HG02642 (cell line): ENCODE measurements around the gene USP17L20.
"Not testable (repeated sequence)": the region's sequence is repeated elsewhere in the genome, so short reads cannot be mapped to it uniquely, and the experiment has no call there.

Experiments
- ATAC-seq: cut with Tn5 transposase; IDR thresholded peaks from one replicate; pipeline ENCODE4 v1.9.1; 2021; ENCODE audit warnings: mild to moderate bottlenecking; ENCODE audit not compliant: unreplicated experiment, poor library complexity

The USP17L20 gene, protein sequence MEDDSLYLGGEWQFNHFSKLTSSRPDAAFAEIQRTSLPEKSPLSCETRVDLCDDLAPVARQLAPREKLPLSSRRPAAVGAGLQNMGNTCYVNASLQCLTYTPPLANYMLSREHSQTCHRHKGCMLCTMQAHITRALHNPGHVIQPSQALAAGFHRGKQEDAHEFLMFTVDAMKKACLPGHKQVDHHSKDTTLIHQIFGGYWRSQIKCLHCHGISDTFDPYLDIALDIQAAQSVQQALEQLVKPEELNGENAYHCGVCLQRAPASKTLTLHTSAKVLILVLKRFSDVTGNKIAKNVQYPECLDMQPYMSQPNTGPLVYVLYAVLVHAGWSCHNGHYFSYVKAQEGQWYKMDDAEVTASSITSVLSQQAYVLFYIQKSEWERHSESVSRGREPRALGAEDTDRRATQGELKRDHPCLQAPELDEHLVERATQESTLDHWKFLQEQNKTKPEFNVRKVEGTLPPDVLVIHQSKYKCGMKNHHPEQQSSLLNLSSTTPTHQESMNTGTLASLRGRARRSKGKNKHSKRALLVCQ

DNA sequence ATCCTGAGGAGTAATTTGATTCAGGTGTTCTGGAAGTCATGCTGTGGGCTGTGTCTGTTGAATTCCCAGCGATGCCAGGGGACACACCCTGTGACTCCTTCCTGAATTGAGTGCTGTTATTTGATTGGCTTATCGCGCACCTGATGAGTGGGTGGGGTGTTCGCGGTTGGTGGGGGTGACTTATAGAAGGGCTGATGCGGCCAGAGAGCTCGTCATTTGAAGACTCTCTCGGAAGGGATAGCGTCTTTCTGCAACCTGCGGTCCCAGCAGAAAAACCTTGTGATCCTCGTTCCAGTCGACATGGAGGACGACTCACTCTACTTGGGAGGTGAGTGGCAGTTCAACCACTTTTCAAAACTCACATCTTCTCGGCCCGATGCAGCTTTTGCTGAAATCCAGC is at the start of gene USP17L20:
TSS of gene USP17L20 (plus strand) at position 301 of the 400 bp plus-strand sequence. CDS start at position 301, 0 bp downstream.
- not testable (repeated sequence) for ATAC-seq

DNA sequence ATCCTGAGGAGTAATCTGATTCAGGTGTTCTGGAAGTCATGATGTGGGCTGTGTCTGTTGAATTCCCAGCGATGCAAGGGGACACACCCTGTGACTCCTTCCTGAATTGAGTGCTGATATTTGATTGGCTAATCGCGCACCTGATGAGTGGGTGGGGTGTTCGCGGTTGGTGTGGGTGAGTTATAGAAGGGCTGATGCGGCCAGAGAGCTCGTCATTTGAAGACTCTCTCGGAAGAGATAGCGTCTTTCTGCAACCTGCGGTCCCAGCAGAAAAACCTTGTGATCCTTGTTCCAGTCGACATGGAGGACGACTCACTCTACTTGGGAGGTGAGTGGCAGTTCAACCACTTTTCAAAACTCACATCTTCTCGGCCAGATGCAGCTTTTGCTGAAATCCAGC is 47.6 kb upstream of the USP17L20 start, which contains the start of gene USP17L10:
TSS of gene USP17L10 (plus strand) at position 301 of the 400 bp plus-strand sequence. CDS start at position 301, 0 bp downstream.
- not testable (repeated sequence) for ATAC-seq

DNA sequence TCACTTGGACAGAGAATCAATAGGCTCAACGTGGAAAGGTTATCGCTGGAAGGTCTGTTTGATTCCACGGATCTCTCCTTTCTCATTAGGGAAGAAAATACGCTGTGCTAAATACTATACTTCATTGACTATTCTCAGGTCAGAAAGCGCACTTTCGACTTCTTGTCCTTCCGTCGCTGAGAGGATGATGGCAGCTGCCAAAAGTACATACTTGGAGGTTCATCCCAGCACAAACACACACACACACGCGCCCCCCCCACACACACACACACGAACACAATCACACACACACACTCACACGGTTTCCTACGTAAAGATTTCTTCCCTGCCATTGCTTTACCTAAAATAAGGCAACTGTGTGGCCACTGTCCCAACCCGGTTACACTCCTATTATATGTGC is 43.2 kb upstream of the USP17L20 start:
- not testable (repeated sequence) for ATAC-seq

DNA sequence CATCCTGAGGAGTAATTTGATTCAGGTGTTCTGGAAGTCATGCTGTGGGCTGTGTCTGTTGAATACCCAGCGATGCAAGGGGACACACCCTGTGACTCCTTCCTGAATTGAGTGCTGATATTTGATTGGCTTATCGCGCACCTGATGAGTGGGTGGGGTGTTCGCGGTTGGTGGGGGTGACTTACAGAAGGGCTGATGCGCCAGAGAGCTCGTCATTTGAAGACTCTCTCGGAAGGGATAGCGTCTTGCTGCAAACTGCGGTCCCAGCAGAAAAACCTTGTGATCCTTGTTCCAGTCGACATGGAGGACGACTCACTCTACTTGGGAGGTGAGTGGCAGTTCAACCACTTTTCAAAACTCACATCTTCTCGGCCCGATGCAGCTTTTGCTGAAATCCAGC is 42.8 kb upstream of the USP17L20 start, which contains the start of gene USP17L11:
TSS of gene USP17L11 (plus strand) at position 301 of the 400 bp plus-strand sequence. CDS start at position 301, 0 bp downstream.
- ATAC-seq, result not testable (repeated sequence)

DNA sequence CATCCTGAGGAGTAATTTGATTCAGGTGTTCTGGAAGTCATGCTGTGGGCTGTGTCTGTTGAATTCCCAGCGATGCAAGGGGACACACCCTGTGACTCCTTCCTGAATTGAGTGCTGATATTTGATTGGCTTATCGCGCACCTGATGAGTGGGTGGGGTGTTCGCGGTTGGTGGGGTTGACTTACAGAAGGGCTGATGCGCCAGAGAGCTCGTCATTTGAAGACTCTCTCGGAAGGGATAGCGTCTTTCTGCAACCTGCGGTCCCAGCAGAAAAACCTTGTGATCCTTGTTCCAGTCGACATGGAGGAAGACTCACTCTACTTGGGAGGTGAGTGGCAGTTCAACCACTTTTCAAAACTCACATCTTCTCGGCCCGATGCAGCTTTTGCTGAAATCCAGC is 38.1 kb upstream of the USP17L20 start, which contains the start of gene USP17L12:
TSS of gene USP17L12 (plus strand) at position 301 of the 400 bp plus-strand sequence. CDS start at position 301, 0 bp downstream.
- ATAC-seq, result not testable (repeated sequence)

DNA sequence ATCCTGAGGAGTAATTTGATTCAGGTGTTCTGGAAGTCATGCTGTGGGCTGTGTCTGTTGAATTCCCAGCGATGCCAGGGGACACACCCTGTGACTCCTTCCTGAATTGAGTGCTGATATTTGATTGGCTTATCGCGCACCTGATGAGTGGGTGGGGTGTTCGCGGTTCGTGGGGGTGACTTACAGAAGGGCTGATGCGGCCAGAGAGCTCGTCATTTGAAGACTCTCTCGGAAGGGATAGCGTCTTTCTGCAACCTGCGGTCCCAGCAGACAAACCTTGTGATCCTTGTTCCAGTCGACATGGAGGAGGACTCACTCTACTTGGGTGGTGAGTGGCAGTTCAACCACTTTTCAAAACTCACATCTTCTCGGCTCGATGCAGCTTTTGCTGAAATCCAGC is 33.3 kb upstream of the USP17L20 start, which contains the start of gene USP17L13:
TSS of gene USP17L13 (plus strand) at position 301 of the 400 bp plus-strand sequence. CDS start at position 301, 0 bp downstream.
- not testable (repeated sequence) for ATAC-seq

DNA sequence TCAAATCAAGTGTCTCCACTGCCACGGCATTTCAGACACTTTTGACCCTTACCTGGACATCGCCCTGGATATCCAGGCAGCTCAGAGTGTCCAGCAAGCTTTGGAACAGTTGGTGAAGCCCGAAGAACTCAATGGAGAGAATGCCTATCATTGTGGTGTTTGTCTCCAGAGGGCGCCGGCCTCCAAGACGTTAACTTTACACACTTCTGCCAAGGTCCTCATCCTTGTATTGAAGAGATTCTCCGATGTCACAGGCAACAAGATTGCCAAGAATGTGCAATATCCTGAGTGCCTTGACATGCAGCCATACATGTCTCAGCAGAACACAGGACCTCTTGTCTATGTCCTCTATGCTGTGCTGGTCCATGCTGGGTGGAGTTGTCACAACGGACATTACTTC is 27.7 kb upstream of the USP17L20 start:
- not testable (repeated sequence) for ATAC-seq

DNA sequence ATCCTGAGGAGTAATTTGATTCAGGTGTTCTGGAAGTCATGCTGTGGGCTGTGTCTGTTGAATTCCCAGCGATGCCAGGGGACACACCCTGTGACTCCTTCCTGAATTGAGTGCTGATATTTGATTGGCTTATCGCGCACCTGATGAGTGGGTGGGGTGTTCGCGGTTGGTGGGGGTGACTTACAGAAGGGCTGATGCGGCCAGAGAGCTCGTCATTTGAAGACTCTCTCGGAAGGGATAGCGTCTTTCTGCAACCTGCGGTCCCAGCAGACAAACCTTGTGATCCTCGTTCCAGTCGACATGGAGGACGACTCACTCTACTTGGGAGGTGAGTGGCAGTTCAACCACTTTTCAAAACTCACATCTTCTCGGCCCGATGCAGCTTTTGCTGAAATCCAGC is 23.8 kb upstream of the USP17L20 start, which contains the start of gene USP17L15:
TSS of gene USP17L15 (plus strand) at position 301 of the 400 bp plus-strand sequence. CDS start at position 301, 0 bp downstream.
- ATAC-seq, result not testable (repeated sequence)

DNA sequence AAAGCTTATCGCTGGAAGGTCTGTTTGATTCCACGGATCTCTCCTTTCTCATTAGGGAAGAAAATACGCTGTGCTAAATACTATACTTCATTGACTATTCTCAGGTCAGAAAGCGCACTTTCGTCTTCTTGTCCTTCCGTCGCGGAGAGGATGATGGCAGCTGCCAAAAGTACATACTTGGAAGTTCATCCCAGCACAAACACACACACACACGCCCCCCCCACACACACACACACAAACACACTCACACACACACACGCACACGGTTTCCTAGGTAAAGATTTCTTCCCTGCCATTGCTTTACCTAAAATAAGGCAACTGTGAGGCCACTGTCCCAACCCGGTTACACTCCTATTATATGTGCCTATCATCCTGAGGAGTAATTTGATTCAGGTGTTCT is 19.5 kb upstream of the USP17L20 start:
- not testable (repeated sequence) for ATAC-seq

DNA sequence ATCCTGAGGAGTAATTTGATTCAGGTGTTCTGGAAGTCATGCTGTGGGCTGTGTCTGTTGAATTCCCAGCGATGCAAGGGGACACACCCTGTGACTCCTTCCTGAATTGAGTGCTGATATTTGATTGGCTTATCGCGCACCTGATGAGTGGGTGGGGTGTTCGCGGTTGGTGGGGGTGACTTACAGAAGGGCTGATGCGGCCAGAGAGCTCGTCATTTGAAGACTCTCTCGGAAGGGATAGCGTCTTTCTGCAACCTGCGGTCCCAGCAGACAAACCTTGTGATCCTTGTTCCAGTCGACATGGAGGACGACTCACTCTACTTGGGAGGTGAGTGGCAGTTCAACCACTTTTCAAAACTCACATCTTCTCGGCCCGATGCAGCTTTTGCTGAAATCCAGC is 14.3 kb upstream of the USP17L20 start, which contains the start of gene USP17L17:
TSS of gene USP17L17 (plus strand) at position 301 of the 400 bp plus-strand sequence. CDS start at position 301, 0 bp downstream.
- ATAC-seq, result not testable (repeated sequence)

DNA sequence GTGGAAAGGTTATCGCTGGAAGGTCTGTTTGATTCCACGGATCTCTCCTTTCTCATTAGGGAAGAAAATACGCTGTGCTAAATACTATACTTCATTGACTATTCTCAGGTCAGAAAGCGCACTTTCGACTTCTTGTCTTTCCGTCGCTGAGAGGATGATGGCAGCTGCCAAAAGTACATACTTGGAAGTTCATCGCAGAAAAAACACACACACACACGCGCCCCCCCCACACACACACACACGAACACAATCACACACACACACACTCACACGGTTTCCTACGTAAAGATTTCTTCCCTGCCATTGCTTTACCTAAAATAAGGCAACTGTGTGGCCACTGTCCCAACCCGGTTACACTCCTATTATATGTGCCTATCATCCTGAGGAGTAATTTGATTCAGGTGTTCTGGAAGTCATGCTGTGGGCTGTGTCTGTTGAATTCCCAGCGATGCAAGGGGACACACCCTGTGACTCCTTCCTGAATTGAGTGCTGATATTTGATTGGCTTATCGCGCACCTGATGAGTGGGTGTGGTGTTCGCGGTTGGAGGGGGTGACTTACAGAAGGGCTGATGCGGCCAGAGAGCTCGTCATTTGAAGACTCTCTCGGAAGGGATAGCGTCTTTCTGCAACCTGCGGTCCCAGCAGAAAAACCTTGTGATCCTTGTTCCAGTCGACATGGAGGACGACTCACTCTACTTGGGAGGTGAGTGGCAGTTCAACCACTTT is 9.8 kb upstream of the USP17L20 start, which contains the start of gene USP17L18:
TSS of gene USP17L18 (plus strand) at position 678 of the 728 bp plus-strand sequence. CDS start at position 678, 0 bp downstream.
- not testable (repeated sequence) for ATAC-seq

DNA sequence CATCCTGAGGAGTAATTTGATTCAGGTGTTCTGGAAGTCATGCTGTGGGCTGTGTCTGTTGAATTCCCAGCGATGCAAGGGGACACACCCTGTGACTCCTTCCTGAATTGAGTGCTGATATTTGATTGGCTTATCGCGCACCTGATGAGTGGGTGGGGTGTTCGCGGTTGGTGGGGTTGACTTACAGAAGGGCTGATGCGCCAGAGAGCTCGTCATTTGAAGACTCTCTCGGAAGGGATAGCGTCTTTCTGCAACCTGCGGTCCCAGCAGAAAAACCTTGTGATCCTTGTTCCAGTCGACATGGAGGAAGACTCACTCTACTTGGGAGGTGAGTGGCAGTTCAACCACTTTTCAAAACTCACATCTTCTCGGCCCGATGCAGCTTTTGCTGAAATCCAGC is 4.8 kb upstream of the USP17L20 start, which contains the start of gene USP17L19:
TSS of gene USP17L19 (plus strand) at position 301 of the 400 bp plus-strand sequence. CDS start at position 301, 0 bp downstream.
- ATAC-seq, result not testable (repeated sequence)

DNA sequence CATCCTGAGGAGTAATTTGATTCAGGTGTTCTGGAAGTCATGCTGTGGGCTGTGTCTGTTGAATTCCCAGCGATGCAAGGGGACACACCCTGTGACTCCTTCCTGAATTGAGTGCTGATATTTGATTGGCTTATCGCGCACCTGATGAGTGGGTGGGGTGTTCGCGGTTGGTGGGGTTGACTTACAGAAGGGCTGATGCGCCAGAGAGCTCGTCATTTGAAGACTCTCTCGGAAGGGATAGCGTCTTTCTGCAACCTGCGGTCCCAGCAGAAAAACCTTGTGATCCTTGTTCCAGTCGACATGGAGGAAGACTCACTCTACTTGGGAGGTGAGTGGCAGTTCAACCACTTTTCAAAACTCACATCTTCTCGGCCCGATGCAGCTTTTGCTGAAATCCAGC is 4.6 kb downstream of the USP17L20 start, which contains the start of gene USP17L21:
TSS of gene USP17L21 (plus strand) at position 301 of the 400 bp plus-strand sequence. CDS start at position 301, 0 bp downstream.
- ATAC-seq, result not testable (repeated sequence)

DNA sequence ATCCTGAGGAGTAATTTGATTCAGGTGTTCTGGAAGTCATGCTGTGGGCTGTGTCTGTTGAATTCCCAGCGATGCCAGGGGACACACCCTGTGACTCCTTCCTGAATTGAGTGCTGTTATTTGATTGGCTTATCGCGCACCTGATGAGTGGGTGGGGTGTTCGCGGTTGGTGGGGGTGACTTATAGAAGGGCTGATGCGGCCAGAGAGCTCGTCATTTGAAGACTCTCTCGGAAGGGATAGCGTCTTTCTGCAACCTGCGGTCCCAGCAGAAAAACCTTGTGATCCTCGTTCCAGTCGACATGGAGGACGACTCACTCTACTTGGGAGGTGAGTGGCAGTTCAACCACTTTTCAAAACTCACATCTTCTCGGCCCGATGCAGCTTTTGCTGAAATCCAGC is 9.4 kb downstream of the USP17L20 start, which contains the start of gene USP17L22:
TSS of gene USP17L22 (plus strand) at position 301 of the 400 bp plus-strand sequence. CDS start at position 301, 0 bp downstream.
- not testable (repeated sequence) for ATAC-seq

DNA sequence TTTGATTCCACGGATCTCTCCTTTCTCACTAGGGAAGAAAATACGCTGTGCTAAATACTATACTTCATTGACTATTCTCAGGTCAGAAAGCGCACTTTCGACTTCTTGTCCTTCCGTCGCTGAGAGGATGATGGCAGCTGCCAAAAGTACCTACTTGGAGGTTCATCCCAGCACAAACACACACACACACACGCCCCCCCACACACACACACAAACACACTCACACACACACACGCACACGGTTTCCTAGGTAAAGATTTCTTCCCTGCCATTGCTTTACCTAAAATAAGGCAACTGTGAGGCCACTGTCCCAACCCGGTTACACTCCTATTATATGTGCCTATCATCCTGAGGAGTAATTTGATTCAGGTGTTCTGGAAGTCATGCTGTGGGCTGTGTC is 13.8 kb downstream of the USP17L20 start:
- not testable (repeated sequence) for ATAC-seq
